Stromal cell of bone marrow (primary cell): ENCODE data around the gene MMP28.

Experiments
- DNase-seq: peaks from one replicate; pipeline ENCODE4 v3.0.0-alpha.2; 2012; ENCODE audit warnings: low read depth

The MMP28 gene

DNA sequence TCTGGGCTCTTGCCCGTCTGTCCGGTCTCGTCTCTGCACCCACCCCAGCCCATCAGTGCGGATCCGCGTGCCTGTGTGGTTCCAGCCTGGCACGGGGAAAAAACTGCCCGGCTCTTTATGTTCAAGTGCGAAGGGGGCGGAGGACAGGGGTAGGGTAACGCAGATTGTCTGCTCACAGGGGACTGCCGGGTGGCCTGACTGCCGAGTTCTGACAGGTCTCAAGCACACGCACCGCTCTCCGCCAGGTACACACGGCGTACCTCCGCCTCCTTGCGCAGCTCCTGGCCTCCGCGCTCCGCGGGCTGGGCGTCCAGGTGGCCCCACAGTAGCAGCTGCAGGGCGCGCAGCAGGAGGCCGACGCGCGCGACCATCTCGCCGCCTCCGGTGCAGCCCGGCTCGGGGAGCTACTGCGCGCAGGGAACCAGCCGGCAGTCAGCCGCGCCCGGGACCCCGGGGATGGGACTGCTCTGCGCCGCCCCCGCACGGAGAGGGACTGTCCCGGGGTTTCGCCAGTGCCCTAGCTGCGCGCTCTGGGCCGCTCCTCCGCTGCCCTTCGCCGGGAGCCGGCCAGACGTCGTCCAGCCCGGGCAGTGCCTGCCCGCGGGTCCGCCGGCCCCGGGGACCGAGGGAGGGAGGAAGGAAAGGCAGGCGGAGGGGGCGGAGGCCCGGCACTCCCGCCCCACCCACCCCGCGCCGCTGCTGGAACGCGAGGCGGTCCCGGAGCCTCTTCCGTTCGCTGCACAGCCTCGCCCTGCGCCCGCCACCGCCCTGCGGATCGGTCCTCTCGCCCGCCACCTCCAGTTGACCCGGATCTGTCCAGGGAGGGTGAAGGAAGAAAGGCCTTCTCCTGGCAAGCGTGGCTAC, at the start of gene MMP28:
Gene MMP28 (minus strand): TSS at position 635 of the 864 bp plus-strand sequence. CDS start 264 bp downstream, at position 371.
- DNase-seq, result no peak

DNA sequence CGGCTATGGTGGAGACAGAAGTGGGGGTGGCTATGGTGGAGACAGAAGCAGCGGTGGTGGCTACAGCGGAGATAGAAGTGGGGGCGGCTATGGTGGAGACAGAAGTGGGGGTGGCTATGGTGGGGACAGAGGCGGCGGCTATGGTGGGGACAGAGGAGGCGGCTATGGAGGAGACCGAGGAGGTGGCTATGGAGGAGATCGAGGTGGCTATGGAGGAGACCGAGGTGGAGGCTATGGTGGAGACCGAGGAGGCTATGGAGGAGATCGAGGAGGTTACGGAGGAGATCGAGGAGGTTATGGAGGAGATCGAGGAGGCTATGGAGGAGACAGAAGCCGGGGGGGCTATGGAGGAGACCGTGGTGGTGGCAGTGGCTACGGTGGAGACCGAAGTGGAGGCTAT, 49.1 kb upstream of the MMP28 start:
- DNase-seq, result no peak

DNA sequence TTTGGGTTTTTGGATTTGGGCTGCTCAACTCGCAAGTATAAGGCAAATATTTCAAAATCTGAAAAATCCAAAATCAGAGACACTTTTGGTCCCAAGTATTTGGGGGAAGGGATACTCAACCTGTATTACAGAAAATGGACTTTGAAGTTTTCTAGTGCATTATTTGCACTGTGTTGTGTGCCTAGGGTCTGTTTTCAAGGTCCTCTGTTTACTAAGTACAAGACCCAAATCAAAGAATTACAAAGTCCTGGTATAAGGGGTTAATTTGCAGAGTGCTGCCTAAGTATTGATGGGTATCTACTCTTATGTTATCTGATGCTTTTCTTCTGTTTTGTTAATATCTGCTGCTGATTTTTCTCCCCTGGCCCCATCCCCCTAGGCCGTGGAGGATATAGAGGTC, 48.3 kb upstream of the MMP28 start:
- DNase-seq, result no peak

- DNase-seq, result no peak
These were observed 46.8 kb upstream of the MMP28 start for GRCh38 chr17:35842239-35842638.

GRCh38 chr17:35841505-35841904, 46.1 kb upstream of the MMP28 start:
- DNase-seq, result peak; percentile 6

GRCh38 chr17:35841101-35841500, 45.7 kb upstream of the MMP28 start:
- DNase-seq, result no peak

GRCh38 chr17:35825206-35825605, 29.8 kb upstream of the MMP28 start:
- no peak for DNase-seq

DNA sequence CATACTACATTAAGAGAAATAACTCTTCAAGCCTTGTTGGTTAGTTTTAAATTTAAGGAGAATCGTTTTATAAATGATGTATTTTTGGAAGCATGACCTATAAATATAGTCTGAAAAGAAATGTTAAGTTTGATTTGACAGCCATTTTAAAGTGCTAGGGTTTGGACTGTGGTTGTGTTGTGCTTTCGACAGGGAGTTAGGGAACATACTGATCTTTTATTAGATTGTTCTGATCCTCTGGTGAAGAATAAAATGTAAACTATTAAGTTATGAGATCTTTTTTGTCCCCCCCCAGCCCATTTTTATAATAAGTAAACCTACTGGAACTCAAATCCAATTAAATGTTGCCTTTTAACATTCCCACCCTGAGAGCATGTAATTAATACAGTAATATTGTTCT, 25.9 kb upstream of the MMP28 start:
- DNase-seq, result no peak

- no peak for DNase-seq
These were observed 24.0 kb upstream of the MMP28 start for GRCh38 chr17:35819455-35819854.

DNA sequence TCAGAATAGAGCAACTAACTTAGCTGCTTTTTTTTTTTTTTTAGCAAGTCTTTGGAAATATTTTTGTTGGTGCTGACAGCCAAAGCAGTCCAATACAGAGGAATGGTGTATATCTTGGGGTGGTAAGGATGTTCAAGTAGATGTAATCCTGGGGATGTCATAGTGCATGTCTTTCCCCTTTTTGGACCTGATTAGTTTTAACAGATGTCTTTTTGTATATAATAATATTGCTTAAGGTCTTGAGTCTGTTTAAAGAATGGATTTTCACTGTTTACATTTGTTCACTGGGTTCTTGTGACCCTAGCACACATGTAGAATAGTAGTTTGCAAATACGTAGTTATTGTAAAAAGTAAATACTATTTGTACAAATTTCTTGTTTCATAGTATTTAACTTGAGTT, 21.8 kb upstream of the MMP28 start:
- no peak for DNase-seq

DNA sequence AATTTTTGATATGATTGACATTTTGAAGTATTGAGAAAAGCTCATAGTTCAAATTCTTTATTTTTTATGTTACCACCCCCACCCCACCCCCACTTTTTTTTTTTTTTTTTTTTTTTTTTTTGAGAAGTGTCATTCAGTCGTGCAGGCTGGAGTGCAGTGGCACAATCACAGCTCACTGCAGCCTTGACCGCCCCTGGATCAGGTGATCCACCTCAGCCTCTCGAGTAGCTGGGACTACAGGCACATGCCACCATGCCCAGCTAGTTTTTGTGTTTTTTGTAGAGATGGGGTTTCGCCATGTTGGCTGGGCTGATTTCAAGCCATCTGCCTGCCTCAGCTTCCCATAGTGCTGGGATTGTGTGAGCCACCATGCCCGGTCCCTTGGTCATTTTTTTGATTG, 21.3 kb upstream of the MMP28 start:
- no peak for DNase-seq

- no peak for DNase-seq
These were observed 17.0 kb upstream of the MMP28 start for GRCh38 chr17:35812456-35812855.

GRCh38 chr17:35811759-35812158, 16.3 kb upstream of the MMP28 start:
- no peak for DNase-seq

GRCh38 chr17:35809855-35810461, 14.5 kb upstream of the MMP28 start:
- no peak for DNase-seq

DNA sequence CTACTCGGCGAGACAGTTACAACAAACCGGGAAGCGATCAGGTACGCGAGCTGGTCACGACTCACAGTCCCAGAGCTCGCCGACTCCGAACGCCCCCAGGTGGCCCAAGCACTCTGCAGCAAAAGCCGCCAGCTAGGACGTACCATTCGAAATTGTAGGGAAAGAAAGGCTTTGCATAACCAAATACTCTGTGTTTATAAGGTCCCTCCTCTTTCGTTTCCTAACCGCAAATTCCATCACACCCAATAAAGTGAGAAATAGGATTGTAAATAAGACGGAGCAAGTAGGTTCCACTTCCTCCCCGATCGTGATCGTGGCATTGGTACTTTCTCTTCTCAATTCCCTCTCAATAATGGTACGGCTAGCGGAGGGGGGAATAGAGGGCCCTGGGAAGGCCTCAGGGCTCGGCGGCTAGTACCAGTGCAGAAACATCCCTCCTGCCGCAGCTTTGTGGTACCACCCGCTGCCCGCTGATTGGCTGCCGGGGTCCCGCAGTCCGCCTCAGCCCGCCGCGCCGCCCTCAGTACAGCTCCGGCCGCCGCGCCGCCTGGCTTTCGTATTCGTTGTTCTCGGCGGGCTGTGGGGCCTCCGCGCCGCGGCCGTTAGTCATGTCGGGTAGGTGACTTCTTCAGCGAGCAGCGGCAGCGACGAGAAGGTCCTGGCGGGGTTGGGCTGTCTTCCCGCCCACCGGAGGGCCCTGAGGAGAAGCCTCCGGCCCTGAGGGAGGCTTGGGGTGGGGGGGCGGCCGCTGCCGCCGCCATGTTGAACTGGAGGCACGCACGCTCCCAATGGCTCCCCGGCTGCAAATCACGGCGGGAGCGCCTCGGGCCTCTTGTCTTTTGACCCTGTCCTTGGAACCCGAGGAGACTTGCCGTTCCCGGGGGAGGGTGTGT, 13.8 kb upstream of the MMP28 start, which contains the start of gene TAF15:
Gene TAF15 (plus strand): TSS at position 523 of the 893 bp plus-strand sequence. CDS start 86 bp downstream, at position 609.
- peak; percentile 99 for DNase-seq

DNA sequence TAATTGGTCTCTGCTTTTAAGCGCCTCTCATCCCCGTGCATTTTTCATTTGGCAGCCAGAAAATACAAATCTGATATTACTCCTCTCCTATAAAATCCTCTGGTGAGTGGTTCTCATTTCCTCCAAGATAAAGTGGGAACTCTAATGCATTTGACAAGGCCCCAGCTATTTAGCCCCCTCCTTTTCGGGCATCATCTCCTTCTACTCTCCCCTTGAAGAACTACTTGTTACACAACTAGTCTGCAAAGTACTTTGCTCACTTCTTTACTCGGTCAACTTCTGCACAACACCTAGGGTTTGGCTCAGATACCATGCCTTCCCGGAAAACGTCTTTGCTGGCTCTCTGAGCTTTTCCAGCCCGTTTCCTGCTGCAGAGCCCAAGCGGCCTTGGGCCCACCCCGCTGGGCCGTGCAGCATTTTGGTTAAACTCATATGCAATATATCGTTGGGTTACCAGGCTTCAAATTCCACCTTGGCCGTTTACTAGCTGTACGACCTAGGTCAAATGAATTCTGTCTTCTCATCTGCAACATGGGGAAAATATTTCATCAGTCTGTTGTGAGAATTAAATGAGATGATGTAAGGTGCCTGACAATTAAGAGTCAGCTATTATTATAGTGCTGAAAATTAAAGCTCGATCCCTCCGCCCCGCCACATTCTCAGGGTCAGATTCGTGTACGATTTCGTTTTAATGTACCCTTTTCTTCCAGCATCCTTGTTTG, 13.0 kb upstream of the MMP28 start:
- DNase-seq, result no peak

GRCh38 chr17:35807371-35808144, 12.1 kb upstream of the MMP28 start:
- no peak for DNase-seq

DNA sequence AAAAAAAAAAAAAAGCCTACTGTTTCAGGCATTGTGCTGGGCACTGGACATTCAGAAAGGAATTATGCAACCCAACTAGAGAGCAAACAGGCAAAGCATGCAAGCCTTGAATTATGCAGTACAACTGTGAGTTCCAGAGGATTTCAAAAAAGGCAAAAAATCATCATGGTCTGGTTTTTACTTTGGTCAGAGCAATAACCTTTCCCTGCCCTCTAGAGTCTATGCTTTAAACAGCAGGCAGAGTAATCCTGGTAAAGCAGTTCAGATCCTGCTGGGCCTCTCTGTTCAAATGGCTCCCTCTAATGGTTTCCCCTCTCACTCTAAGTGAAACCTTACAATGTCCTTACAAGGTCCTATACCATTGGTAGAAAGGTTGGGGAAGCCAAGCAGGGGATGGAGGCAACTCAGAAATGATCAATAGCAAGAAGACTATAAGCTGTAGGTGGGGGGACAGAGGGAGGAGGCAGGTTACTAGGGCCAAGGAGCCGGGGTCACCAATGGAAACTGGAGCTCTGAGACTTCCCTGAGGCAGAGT, 9.3 kb upstream of the MMP28 start:
- peak; percentile 90 for DNase-seq

DNA sequence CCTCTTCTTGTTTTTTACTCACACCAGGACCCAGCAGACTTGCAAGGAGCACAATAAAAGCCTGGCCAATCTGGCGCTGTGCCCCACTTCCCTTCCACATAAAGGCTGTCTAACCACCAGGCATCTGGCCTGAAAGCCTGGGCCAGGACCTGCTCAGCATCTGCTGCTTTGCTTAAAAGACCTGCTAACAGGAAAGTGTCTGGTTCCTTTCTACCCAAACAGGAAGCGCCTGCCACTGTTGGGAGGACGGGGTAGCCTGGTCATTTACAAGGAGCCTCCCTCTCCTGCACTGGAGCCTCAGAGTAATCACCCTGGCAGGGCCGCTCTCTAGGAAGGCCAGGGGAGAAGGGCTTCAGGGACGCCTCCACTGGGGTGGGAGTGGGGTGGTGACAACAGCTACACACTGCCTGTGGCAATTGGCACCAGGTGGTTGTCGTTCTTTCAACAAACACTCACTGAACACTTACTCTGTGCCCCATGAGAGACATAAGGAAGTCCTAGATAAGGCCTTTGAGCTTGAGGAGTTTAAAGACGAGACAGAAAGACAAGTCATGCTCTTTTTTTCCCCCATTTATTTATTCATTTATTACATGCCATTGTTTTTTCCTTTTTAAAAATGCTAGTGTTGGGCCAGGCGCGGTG, 6.3 kb upstream of the MMP28 start:
- no peak for DNase-seq

- DNase-seq, result no peak
These were observed 4.5 kb upstream of the MMP28 start for GRCh38 chr17:35799942-35800341.
